PC-3 (cell line): Measurements from ENCODE around the gene ULBP1. TPM values are rescaled to one million over a fixed set of nuclear protein-coding genes. Genes with fewer than 3 reads are reported as not detected.

Source experiments
- ATAC-seq: fragments of 200-7000 bp; cut with Tn5 transposase; 2 replicates; pipeline ENCODE4 v1.9.1; 2020; ENCODE audit warnings: mild to moderate bottlenecking, moderate library complexity
- BruUV-seq: library from RNA; stranded (reverse); fragments of 400-500 nt; replicated peaks from 2 replicates; lab custom pipeline; 2021; lab: Mats Ljungman, UMichigan
- CTCF ChIA-PET: fragments of 300-600 bp; sonication (Branson Sonifier 250); formaldehyde crosslinking; loops from one replicate; lab custom pipeline; 2022; ENCODE audit warnings: antibody characterized with exemption; lab: Charles Lee
- POLR2A ChIA-PET: fragments of 300-600 bp; sonication (Branson Sonifier 250); formaldehyde crosslinking; loops from one replicate; lab custom pipeline; 2022; ENCODE audit warnings: antibody characterized with exemption; ENCODE audit not compliant: unreplicated experiment; lab: Charles Lee
- DNase-seq: peaks from one replicate; pipeline ENCODE4 v3.0.0-alpha.2; 2015
- H2AFZ ChIP-seq: fragments of 300-600 bp; sonication (generic); 2 replicates; pipeline ENCODE4 v1.6.0; 2016; ENCODE audit warnings: antibody characterized with exemption, low read length
- H3F3A ChIP-seq: fragments of 300-600 bp; sonication (generic); one replicate; pipeline ENCODE4 v1.6.0; 2017; ENCODE audit warnings: antibody characterized with exemption, low read length, control low read depth, mild to moderate bottlenecking; ENCODE audit not compliant: unreplicated experiment
- H3K27ac ChIP-seq: fragments of 300-600 bp; sonication (generic); 2 replicates; pipeline ENCODE4 v1.5.1; 2016; ENCODE audit warnings: mild to moderate bottlenecking, low read length
- H3K27me3 ChIP-seq: fragments of 300-600 bp; sonication (generic); 2 replicates; pipeline ENCODE4 v1.6.1; 2016; ENCODE audit warnings: low read length, mixed read lengths
- H3K36me3 ChIP-seq: fragments of 300-600 bp; sonication (generic); 2 replicates; pipeline ENCODE4 v1.6.1; 2016; ENCODE audit warnings: low read depth, mixed run types, low read length, mixed read lengths
- H3K4me1 ChIP-seq: fragments of 300-600 bp; sonication (generic); 2 replicates; pipeline ENCODE4 v1.5.1; 2016; ENCODE audit warnings: low read length; ENCODE audit not compliant: insufficient read depth
- H3K4me2 ChIP-seq: fragments of 300-600 bp; sonication (generic); 2 replicates; pipeline ENCODE4 v1.6.0; 2016; ENCODE audit warnings: low read length
- H3K4me3 ChIP-seq: fragments of 300-600 bp; sonication (generic); 2 replicates; pipeline ENCODE4 v1.5.1; 2016; ENCODE audit warnings: mild to moderate bottlenecking, low read length, mixed read lengths
- H3K79me2 ChIP-seq: fragments of 300-600 bp; sonication (generic); 2 replicates; pipeline ENCODE4 v1.6.1; 2017; ENCODE audit warnings: low read length, mixed read lengths
- H3K9ac ChIP-seq: fragments of 300-600 bp; sonication (generic); 2 replicates; pipeline ENCODE4 v1.6.0; 2016; ENCODE audit warnings: mild to moderate bottlenecking, low read length
- H3K9me2 ChIP-seq: fragments of 300-600 bp; sonication (generic); replicated peaks from 2 replicates; pipeline ENCODE4 v1.6.1; 2016; ENCODE audit warnings: mixed run types, low read length, mixed read lengths
- H3K9me3 ChIP-seq: fragments of 300-600 bp; sonication (generic); 2 replicates; pipeline ENCODE4 v1.6.1; 2016; ENCODE audit warnings: low read length, mixed read lengths
- H4K20me1 ChIP-seq: fragments of 300-600 bp; sonication (generic); 2 replicates; pipeline ENCODE4 v1.6.1; 2016; ENCODE audit warnings: low read length, mixed read lengths
- EZH2 ChIP-seq: fragments of 300-600 bp; sonication (generic); IDR thresholded peaks from one replicate; pipeline ENCODE4 v1.6.1; 2017; ENCODE audit warnings: antibody characterized with exemption, mild to moderate bottlenecking, low read length; ENCODE audit not compliant: unreplicated experiment
- EZH2phosphoT487 ChIP-seq: fragments of 300-600 bp; sonication (generic); IDR thresholded peaks from 2 replicates; pipeline ENCODE4 v1.6.1; 2018; ENCODE audit warnings: mild to moderate bottlenecking, antibody characterized with exemption, low read length, borderline replicate concordance
- intact Hi-C: fragments of 100-400 bp; cut with micrococcal nuclease; formaldehyde crosslinking; loops from 2 replicates; pipeline ENCODE4 v1.9.0; 2023
- total RNA-seq: library from RNA; depleted of rRNA; stranded (reverse); fragments of >200 nt; gene quantifications from 2 replicates; pipeline ENCODE4 v1.2.3, GENCODE V29; 2014
- TF ChIP-seq, protein P1 (sequence below): fragments of 300-600 bp; sonication (generic); conservative IDR thresholded peaks from 2 replicates; pipeline ENCODE4 v1.5.1; 2017; ENCODE audit warnings: antibody characterized with exemption, low read depth, mild to moderate bottlenecking, low read length

The ULBP1 gene
- total RNA-seq, 1 experiment from 2014 or later = 0.87 TPM

DNA sequence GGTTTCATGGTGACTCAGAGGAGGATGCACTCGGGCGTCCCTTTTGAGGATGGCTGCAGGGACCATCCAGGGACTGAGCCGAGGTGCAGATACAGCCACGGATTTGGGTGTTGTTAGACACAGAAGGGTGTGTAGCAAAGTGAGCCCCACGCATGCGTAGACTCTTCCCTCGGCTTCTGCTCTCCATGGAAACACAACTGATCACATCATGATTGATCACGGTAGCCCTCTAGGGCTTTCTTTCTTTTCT, 606 bp upstream of the ULBP1 start:
- peak overlapping the region; percentile 55 for H3K27ac ChIP-seq
- no peaks in the 10 kb centered on the region for H4K20me1 ChIP-seq
- TF ChIP-seq, protein P1, sequence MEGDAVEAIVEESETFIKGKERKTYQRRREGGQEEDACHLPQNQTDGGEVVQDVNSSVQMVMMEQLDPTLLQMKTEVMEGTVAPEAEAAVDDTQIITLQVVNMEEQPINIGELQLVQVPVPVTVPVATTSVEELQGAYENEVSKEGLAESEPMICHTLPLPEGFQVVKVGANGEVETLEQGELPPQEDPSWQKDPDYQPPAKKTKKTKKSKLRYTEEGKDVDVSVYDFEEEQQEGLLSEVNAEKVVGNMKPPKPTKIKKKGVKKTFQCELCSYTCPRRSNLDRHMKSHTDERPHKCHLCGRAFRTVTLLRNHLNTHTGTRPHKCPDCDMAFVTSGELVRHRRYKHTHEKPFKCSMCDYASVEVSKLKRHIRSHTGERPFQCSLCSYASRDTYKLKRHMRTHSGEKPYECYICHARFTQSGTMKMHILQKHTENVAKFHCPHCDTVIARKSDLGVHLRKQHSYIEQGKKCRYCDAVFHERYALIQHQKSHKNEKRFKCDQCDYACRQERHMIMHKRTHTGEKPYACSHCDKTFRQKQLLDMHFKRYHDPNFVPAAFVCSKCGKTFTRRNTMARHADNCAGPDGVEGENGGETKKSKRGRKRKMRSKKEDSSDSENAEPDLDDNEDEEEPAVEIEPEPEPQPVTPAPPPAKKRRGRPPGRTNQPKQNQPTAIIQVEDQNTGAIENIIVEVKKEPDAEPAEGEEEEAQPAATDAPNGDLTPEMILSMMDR = no peak
- TF ChIP-seq EZH2phosphoT487 (no peak), EZH2 (no peak)
- no peaks in the 10 kb centered on the region for H3K79me2 ChIP-seq
- BruUV-seq = TSS peak; percentile 77
- H3K9me2 ChIP-seq = no peaks in the 10 kb centered on the region
- POLR2A ChIA-PET = no interaction called here
- peaks cover 7% of the 10 kb centered on the region for H3K4me1 ChIP-seq
- peak; percentile 58 for DNase-seq
- peak overlapping the region; percentile 72; the same call in 1 of the 2 replicates for H3K9ac ChIP-seq
- H2AFZ ChIP-seq = peak overlapping the region; percentile 98
- H3K36me3 ChIP-seq = no peaks in the 10 kb centered on the region
- no peaks in the 10 kb centered on the region for H3K9me3 ChIP-seq
- ATAC-seq = peak; percentile 63
- H3K4me2 ChIP-seq = peak overlapping the region; percentile 80
- no peaks in the 10 kb centered on the region for H3K27me3 ChIP-seq
- H3K4me3 ChIP-seq = peak overlapping the region; percentile 78
- no peaks in the 10 kb centered on the region for H3F3A ChIP-seq
- CTCF ChIA-PET = no interaction called here
- intact Hi-C loops = no loop called here

DNA sequence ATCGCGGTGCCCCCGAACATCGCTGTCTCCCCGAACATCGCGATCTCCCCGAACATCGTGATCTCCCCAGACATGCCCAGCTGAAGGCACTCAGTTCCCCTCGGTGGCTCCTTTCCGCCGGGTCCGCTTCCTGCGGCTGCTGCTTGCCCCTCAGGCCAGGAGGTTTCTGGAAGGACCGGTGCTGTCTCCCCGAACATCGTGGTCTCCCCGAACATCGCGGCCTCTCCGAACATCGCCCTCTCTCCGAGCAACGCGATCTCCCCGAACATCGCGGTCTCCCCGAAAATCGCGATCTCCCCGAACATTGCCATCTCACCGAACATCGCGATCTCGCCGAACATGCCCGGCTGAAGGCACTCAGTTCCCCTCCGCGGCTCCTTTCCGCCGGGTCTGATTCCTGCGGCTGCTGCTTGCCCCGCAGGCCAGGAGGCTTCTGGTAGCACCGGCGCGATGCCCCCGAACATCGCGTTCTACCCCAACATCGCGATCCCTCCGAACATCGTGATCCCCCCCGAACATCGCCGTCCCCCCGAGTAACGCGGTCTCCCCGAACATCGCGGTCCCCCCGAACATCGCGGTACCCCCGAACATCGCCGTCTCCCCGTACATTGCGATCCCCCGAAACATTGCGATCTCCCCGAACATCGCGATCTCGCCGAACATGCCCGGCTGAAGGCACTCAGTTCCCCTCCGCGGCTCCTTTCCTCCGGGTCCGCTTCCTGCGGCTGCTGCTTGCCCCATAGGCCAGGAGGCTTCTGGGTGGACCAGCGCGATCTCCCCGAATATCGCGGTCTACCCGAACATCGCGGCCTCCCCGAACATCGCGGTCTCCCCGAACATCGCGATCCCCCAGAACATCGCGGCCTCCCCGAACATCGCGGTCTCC, 808 bp downstream of the ULBP1 start:
- ChIA-PET CTCF (no interaction called here), POLR2A (no interaction called here)
- H3K4me1 ChIP-seq = peaks cover 7% of the 10 kb centered on the region
- no peaks in the 10 kb centered on the region for H3K9me2 ChIP-seq
- no peaks in the 10 kb centered on the region for H3K9me3 ChIP-seq
- BruUV-seq = no TSS peak
- H3K4me3 ChIP-seq = peak overlapping the region; percentile 78
- H4K20me1 ChIP-seq = no peaks in the 10 kb centered on the region
- DNase-seq (no peak), ATAC-seq (no peak)
- intact Hi-C loops = no loop called here
- H3K27me3 ChIP-seq = no peaks in the 10 kb centered on the region
- no peak overlapping the region for H3K27ac ChIP-seq
- H3F3A ChIP-seq = no peaks in the 10 kb centered on the region
- H3K79me2 ChIP-seq = no peaks in the 10 kb centered on the region
- H2AFZ ChIP-seq = peak overlapping the region; percentile 98; the same call in 1 of the 2 replicates
- peak overlapping the region; percentile 80; the same call in 1 of the 2 replicates for H3K4me2 ChIP-seq
- no peak overlapping the region for H3K9ac ChIP-seq
- TF ChIP-seq EZH2 (no peak), EZH2phosphoT487 (no peak)
- TF ChIP-seq, protein P1 = no peak
- no peaks in the 10 kb centered on the region for H3K36me3 ChIP-seq
